Karpas-422 (cell line): ENCODE measurements around the gene RAPGEF5. TPM values are rescaled to one million over a fixed set of nuclear protein-coding genes. Genes with fewer than 3 reads are reported as not detected.

Source experiments
- DNase-seq: peaks from one replicate; pipeline ENCODE4 v3.0.0-alpha.2; 2015
- H2AFZ ChIP-seq: fragments of 200-600 bp; sonication (generic); 2 replicates; pipeline ENCODE4 v1.6.1; 2014; ENCODE audit warnings: antibody characterized with exemption, low read length, mixed read lengths
- H3K27ac ChIP-seq: fragments of 200-600 bp; sonication (generic); 2 replicates; pipeline ENCODE4 v1.5.1; 2014; ENCODE audit warnings: mild to moderate bottlenecking, low read length, moderate library complexity
- H3K27me3 ChIP-seq: fragments of 200-600 bp; sonication (generic); 2 replicates; pipeline ENCODE4 v1.6.1; 2014; ENCODE audit warnings: low read length, mixed read lengths
- H3K36me3 ChIP-seq: fragments of 200-600 bp; sonication (generic); 2 replicates; pipeline ENCODE4 v1.6.1; 2014; ENCODE audit warnings: low read length, mixed read lengths; ENCODE audit not compliant: insufficient read depth
- H3K4me1 ChIP-seq: fragments of 200-600 bp; sonication (generic); 2 replicates; pipeline ENCODE4 v1.6.1; 2014; ENCODE audit warnings: mild to moderate bottlenecking, low read length, mixed read lengths
- H3K4me2 ChIP-seq: fragments of 200-600 bp; sonication (generic); 2 replicates; pipeline ENCODE4 v1.6.1; 2014; ENCODE audit warnings: low read length, low read depth, mild to moderate bottlenecking; ENCODE audit not compliant: poor library complexity, severe bottlenecking
- H3K4me3 ChIP-seq: fragments of 200-600 bp; sonication (generic); 2 replicates; pipeline ENCODE4 v1.5.1; 2014; ENCODE audit warnings: mild to moderate bottlenecking, antibody characterized with exemption, low read length, mixed read lengths
- H3K79me2 ChIP-seq: fragments of 200-600 bp; sonication (generic); 2 replicates; pipeline ENCODE4 v1.6.1; 2014; ENCODE audit warnings: mild to moderate bottlenecking, low read length, mixed read lengths
- H3K9ac ChIP-seq: fragments of 200-600 bp; sonication (generic); 2 replicates; pipeline ENCODE4 v1.6.0; 2014; ENCODE audit warnings: low read length
- H3K9me2 ChIP-seq: fragments of 200-600 bp; sonication (generic), shearing (Covaris generic); replicated peaks from 2 replicates; pipeline ENCODE4 v1.6.0; 2014; ENCODE audit warnings: mild to moderate bottlenecking, low read length, moderate library complexity; ENCODE audit not compliant: insufficient read depth
- H3K9me3 ChIP-seq: fragments of 300-700, 200-600 bp; sonication (generic); 2 replicates; pipeline ENCODE4 v1.6.1; 2014; ENCODE audit warnings: low read length, mixed read lengths
- H4K20me1 ChIP-seq: fragments of 200-600 bp; sonication (generic); 2 replicates; pipeline ENCODE4 v1.6.1; 2014; ENCODE audit warnings: mild to moderate bottlenecking, antibody characterized with exemption, low read length, low read depth; ENCODE audit not compliant: insufficient read depth
- total RNA-seq: library from RNA; depleted of rRNA; stranded (reverse); fragments of >200 nt; shearing (Covaris generic); gene quantifications from 2 replicates; pipeline ENCODE4 v1.2.3, GENCODE V29; 2014; ENCODE audit warnings: low replicate concordance

Gene RAPGEF5
- total RNA-seq, 1 experiment from 2014 or later = 81.6 TPM

GRCh38 chr7:22262538-22262937, 94.4 kb downstream of the RAPGEF5 start:
- DNase-seq = no peak
- Histone ChIP-seq H3K4me2 (no peak overlapping the region), H2AFZ (no peak overlapping the region), H3K27ac (no peak overlapping the region), H3K9me2 (no peaks in the 10 kb centered on the region), H4K20me1 (no peaks in the 10 kb centered on the region), H3K4me1 (peaks cover 6% of the 10 kb centered on the region; the same call in 1 of the 2 replicates), H3K9me3 (no peaks in the 10 kb centered on the region), H3K79me2 (peaks cover 63% of the 10 kb centered on the region), H3K4me3 (no peak overlapping the region), H3K36me3 (peaks cover 32% of the 10 kb centered on the region), H3K9ac (no peak overlapping the region), H3K27me3 (no peaks in the 10 kb centered on the region)

GRCh38 chr7:22256541-22257096, 100.3 kb downstream of the RAPGEF5 start:
- Histone ChIP-seq H3K79me2 (peaks cover 65% of the 10 kb centered on the region), H3K27ac (no peak overlapping the region), H3K9me3 (no peaks in the 10 kb centered on the region), H3K9me2 (no peaks in the 10 kb centered on the region), H3K9ac (no peak overlapping the region), H3K4me2 (no peak overlapping the region), H3K4me1 (peaks cover 8% of the 10 kb centered on the region; the same call in 1 of the 2 replicates), H3K4me3 (no peak overlapping the region), H3K36me3 (peaks cover 34% of the 10 kb centered on the region; the same call in 1 of the 2 replicates), H2AFZ (no peak overlapping the region), H4K20me1 (no peaks in the 10 kb centered on the region), H3K27me3 (no peaks in the 10 kb centered on the region)
- no peak for DNase-seq

- Histone ChIP-seq H3K9me3 (no peaks in the 10 kb centered on the region), H3K4me1 (peaks cover 10% of the 10 kb centered on the region; the same call in 1 of the 2 replicates), H2AFZ (no peak overlapping the region), H3K79me2 (peaks cover 66% of the 10 kb centered on the region), H3K36me3 (peaks cover 34% of the 10 kb centered on the region; the same call in 1 of the 2 replicates), H4K20me1 (no peaks in the 10 kb centered on the region), H3K9me2 (no peaks in the 10 kb centered on the region), H3K4me3 (no peak overlapping the region), H3K27me3 (no peaks in the 10 kb centered on the region), H3K27ac (no peak overlapping the region), H3K9ac (no peak overlapping the region), H3K4me2 (no peak overlapping the region)
- DNase-seq = no peak
Observed at GRCh38 chr7:22255834-22256233, 101.1 kb downstream of the RAPGEF5 start.

- Histone ChIP-seq H3K4me1 (peaks cover 10% of the 10 kb centered on the region; the same call in 1 of the 2 replicates), H3K27me3 (no peaks in the 10 kb centered on the region), H3K9me2 (no peaks in the 10 kb centered on the region), H3K9me3 (no peaks in the 10 kb centered on the region), H4K20me1 (no peaks in the 10 kb centered on the region), H3K36me3 (peaks cover 34% of the 10 kb centered on the region; the same call in 1 of the 2 replicates), H3K4me2 (no peak overlapping the region), H3K27ac (no peak overlapping the region), H2AFZ (no peak overlapping the region), H3K79me2 (peaks cover 68% of the 10 kb centered on the region), H3K9ac (no peak overlapping the region), H3K4me3 (no peak overlapping the region)
- no peak for DNase-seq
Observed at GRCh38 chr7:22255342-22255741, 101.6 kb downstream of the RAPGEF5 start.

GRCh38 chr7:22252936-22253536, 103.9 kb downstream of the RAPGEF5 start:
- H3K27ac ChIP-seq = no peak overlapping the region
- H3K9me2 ChIP-seq = no peaks in the 10 kb centered on the region
- DNase-seq = no peak
- no peak overlapping the region for H3K4me3 ChIP-seq
- no peak overlapping the region for H2AFZ ChIP-seq
- H3K9me3 ChIP-seq = no peaks in the 10 kb centered on the region
- H4K20me1 ChIP-seq = no peaks in the 10 kb centered on the region
- peaks cover 39% of the 10 kb centered on the region for H3K36me3 ChIP-seq
- no peak overlapping the region for H3K4me2 ChIP-seq
- H3K79me2 ChIP-seq = peaks cover 72% of the 10 kb centered on the region
- H3K27me3 ChIP-seq = no peaks in the 10 kb centered on the region
- H3K9ac ChIP-seq = no peak overlapping the region
- H3K4me1 ChIP-seq = peaks cover 10% of the 10 kb centered on the region; the same call in 1 of the 2 replicates

GRCh38 chr7:22252016-22252415, 104.9 kb downstream of the RAPGEF5 start:
- no peak overlapping the region for H2AFZ ChIP-seq
- peaks cover 45% of the 10 kb centered on the region for H3K36me3 ChIP-seq
- no peak for DNase-seq
- H3K4me1 ChIP-seq = 0 out of 2 replicates have a peak, but pooled peaks cover 2% of the 10 kb centered on the region
- no peak overlapping the region for H3K4me2 ChIP-seq
- peaks cover 75% of the 10 kb centered on the region for H3K79me2 ChIP-seq
- H3K9me3 ChIP-seq = no peaks in the 10 kb centered on the region
- H3K27ac ChIP-seq = no peak overlapping the region
- no peak overlapping the region for H3K9ac ChIP-seq
- no peaks in the 10 kb centered on the region for H3K9me2 ChIP-seq
- H3K4me3 ChIP-seq = no peak overlapping the region
- no peaks in the 10 kb centered on the region for H3K27me3 ChIP-seq
- no peaks in the 10 kb centered on the region for H4K20me1 ChIP-seq

GRCh38 chr7:22251281-22251680, 105.7 kb downstream of the RAPGEF5 start:
- Histone ChIP-seq H4K20me1 (no peaks in the 10 kb centered on the region), H3K9me2 (no peaks in the 10 kb centered on the region), H3K4me2 (no peak overlapping the region), H3K27ac (no peak overlapping the region), H3K27me3 (no peaks in the 10 kb centered on the region), H3K4me3 (no peak overlapping the region), H3K9ac (no peak overlapping the region), H3K4me1 (0 out of 2 replicates have a peak, but pooled peaks cover 2% of the 10 kb centered on the region), H2AFZ (no peak overlapping the region), H3K9me3 (no peaks in the 10 kb centered on the region), H3K79me2 (peaks cover 75% of the 10 kb centered on the region), H3K36me3 (peaks cover 38% of the 10 kb centered on the region)
- no peak for DNase-seq

GRCh38 chr7:22250390-22250789, 106.6 kb downstream of the RAPGEF5 start:
- peaks cover 33% of the 10 kb centered on the region for H3K36me3 ChIP-seq

More at GRCh38 chr7:22250390-22250789, 106.6 kb downstream of the RAPGEF5 start:
- H3K4me3 ChIP-seq = no peak overlapping the region
- no peaks in the 10 kb centered on the region for H3K9me3 ChIP-seq
- H4K20me1 ChIP-seq = no peaks in the 10 kb centered on the region
- H3K27ac ChIP-seq = no peak overlapping the region
- no peak overlapping the region for H3K9ac ChIP-seq
- no peak for DNase-seq
- H3K4me2 ChIP-seq = no peak overlapping the region
- H3K4me1 ChIP-seq = 0 out of 2 replicates have a peak, but pooled peaks cover 2% of the 10 kb centered on the region
- peaks cover 77% of the 10 kb centered on the region for H3K79me2 ChIP-seq
- H2AFZ ChIP-seq = no peak overlapping the region
- H3K27me3 ChIP-seq = no peaks in the 10 kb centered on the region
- no peaks in the 10 kb centered on the region for H3K9me2 ChIP-seq
